ENCODE results near the gene SOX8.

DNA sequence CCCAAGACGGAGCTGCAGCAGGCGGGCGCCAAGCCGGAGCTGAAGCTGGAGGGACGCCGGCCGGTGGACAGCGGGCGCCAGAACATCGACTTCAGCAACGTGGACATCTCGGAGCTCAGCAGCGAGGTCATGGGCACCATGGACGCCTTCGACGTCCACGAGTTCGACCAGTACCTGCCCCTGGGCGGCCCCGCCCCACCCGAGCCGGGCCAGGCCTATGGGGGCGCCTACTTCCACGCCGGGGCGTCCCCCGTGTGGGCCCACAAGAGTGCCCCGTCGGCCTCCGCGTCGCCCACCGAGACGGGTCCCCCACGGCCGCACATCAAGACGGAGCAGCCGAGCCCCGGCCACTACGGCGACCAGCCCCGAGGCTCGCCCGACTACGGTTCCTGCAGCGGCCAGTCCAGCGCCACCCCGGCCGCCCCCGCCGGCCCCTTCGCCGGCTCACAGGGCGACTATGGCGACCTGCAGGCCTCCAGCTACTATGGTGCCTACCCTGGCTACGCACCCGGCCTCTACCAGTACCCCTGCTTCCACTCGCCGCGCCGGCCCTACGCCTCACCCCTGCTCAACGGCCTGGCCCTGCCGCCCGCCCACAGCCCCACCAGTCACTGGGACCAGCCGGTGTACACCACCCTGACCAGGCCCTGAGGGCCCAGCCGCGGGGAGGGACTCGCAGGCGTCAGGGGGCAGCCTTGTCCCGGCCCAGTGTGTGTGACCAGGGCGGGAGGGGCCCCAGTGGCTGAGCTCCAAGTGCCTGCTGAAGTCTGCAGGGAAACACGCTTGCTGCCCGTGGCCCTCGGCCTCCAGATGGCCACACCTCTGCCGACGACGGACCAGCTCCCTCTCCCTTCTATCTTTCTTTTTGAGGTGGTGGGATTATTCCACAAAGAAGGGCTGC is 3.4 kb downstream of the SOX8 start:
- TF ChIP-seq, protein P1, sequence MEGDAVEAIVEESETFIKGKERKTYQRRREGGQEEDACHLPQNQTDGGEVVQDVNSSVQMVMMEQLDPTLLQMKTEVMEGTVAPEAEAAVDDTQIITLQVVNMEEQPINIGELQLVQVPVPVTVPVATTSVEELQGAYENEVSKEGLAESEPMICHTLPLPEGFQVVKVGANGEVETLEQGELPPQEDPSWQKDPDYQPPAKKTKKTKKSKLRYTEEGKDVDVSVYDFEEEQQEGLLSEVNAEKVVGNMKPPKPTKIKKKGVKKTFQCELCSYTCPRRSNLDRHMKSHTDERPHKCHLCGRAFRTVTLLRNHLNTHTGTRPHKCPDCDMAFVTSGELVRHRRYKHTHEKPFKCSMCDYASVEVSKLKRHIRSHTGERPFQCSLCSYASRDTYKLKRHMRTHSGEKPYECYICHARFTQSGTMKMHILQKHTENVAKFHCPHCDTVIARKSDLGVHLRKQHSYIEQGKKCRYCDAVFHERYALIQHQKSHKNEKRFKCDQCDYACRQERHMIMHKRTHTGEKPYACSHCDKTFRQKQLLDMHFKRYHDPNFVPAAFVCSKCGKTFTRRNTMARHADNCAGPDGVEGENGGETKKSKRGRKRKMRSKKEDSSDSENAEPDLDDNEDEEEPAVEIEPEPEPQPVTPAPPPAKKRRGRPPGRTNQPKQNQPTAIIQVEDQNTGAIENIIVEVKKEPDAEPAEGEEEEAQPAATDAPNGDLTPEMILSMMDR (conservative IDR thresholded peaks at IDR 0.05) = no peak
- no peak for TF ChIP-seq EZH2 (IDR thresholded peaks at IDR 0.05; ENCODE audit: low read depth)

Measured in PC-9 (cell line).